ENCODE data around the gene MRGPRE.

Gene MRGPRE

DNA sequence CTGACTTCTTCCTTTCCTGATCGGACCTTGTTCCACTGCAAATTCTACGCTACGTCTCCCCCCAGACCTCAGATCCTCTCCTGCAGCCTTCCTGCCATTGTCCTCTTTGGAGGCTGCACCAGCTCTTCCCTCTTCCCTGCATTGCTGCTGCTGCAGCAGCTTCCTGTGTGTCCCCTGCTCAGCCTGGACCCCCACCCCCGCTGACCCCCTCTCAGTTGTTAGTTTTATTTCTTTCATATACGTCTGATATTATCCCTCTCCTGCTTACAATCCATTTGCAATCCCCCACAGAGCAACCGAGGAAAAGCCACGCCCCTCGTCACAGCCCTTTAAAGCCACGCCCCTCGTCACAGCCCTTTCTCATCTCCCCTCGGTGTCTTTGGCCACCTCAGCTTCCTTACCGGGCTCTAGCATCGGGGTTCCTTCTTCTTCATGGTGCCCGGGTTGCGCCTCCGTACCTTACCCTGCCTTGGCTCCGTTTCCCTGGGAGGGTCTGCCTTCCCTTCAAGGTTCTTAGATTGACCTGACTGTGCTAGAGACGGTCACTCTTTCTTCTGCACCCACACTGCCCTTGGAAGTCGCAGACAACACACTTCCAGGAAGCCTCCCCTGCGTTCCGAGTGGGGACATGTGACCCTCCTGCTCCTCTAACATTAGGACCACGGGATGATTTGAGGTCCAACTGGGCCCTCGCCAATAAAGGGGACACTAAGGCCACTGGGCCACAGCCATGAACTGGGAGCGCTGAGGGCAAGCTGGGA, 18.4 kb downstream of the MRGPRE start:
- Histone ChIP-seq H3K9me3 (ENCODE audit: control insufficient read depth, low read length) (no peaks in the 10 kb centered on the region), H3K4me1 (ENCODE audit: control insufficient read depth, insufficient read depth, low read length, poor library complexity, severe bottlenecking) (no peaks in the 10 kb centered on the region), H3K27me3 (replicated peaks; ENCODE audit: control insufficient read depth, insufficient read depth, low read length, poor library complexity, severe bottlenecking) (no peaks in the 10 kb centered on the region), H3K4me3 (ENCODE audit: insufficient read depth, low read depth, low read length, poor library complexity, severe bottlenecking) (no peak overlapping the region), H3K27ac (ENCODE audit: insufficient read depth, low read length, poor library complexity, severe bottlenecking) (no peak overlapping the region), H3K36me3 (ENCODE audit: control insufficient read depth, insufficient read depth, low read length) (no peaks in the 10 kb centered on the region)
- no peak for DNase-seq

DNA sequence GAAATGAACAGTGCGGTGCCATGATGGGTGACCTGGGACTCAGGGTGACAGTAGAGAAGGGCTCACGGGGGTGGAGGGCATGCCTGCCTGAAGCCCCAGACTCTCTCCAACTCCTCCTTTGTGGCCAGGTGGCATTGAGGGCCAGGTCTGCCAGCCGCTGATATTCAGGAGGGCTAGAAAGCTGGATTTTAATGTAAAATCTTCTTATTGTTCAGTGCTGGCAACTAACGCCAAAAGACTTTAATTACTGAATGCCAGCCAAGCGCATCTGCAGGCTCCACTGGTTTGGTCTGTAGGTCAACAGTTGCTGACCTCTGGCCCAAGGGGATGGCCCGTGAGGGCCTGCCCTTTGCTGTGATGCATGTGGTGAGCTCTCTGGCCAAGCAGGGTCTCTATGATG, 23.9 kb downstream of the MRGPRE start:
- H3K27me3 ChIP-seq (replicated peaks; ENCODE audit: control insufficient read depth, insufficient read depth, low read length, poor library complexity, severe bottlenecking), result no peaks in the 10 kb centered on the region
- no peaks in the 10 kb centered on the region for H3K36me3 ChIP-seq (ENCODE audit: control insufficient read depth, insufficient read depth, low read length)

DNA sequence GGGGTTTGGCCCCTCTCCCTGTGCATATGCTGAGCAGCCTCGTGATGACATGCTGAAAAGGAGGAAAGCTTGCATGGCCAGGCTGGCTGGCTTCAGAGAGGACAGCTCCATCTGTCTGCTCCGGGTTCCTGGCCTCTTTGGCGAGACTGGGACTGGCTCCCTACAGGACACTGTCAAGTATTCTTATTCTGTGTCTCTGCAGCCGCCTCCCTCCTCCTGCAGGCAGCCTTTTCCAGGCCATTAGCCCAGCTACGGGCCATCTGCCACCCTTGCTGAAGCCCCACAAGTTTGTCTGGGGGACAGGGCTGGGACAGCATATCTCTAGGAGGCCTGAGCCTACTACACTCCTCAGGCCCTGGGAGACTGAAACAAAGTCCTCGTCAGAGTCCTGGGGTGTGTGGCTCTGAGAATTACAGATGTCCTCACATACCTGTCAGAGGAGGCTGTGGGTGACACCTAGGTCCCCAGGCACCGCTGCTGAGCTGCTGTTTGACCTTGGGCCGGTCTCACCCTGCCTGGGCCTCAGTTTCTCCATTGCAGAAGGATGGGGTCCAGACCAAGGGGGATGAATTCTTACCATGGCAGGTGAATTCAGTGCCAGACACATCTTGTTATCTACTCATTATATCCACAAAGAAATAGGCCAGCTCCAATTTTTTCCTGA, 24.6 kb downstream of the MRGPRE start:
- no peak for DNase-seq
- no peak overlapping the region for H3K27ac ChIP-seq (ENCODE audit: insufficient read depth, low read length, poor library complexity, severe bottlenecking)
- no peaks in the 10 kb centered on the region for H3K36me3 ChIP-seq (ENCODE audit: control insufficient read depth, insufficient read depth, low read length)
- no peaks in the 10 kb centered on the region for H3K9me3 ChIP-seq (ENCODE audit: control insufficient read depth, low read length)
- H3K27me3 ChIP-seq (replicated peaks; ENCODE audit: control insufficient read depth, insufficient read depth, low read length, poor library complexity, severe bottlenecking), result no peaks in the 10 kb centered on the region
- H3K4me1 ChIP-seq (ENCODE audit: control insufficient read depth, insufficient read depth, low read length, poor library complexity, severe bottlenecking), result no peaks in the 10 kb centered on the region
- H3K4me3 ChIP-seq (ENCODE audit: insufficient read depth, low read depth, low read length, poor library complexity, severe bottlenecking), result no peak overlapping the region

More for the DNA sequence above, 23.9 kb downstream of the MRGPRE start:
- H3K9me3 ChIP-seq (ENCODE audit: control insufficient read depth, low read length), result no peaks in the 10 kb centered on the region
- H3K27ac ChIP-seq (ENCODE audit: insufficient read depth, low read length, poor library complexity, severe bottlenecking), result no peak overlapping the region
- DNase-seq, result no peak
- no peak overlapping the region for H3K4me3 ChIP-seq (ENCODE audit: insufficient read depth, low read depth, low read length, poor library complexity, severe bottlenecking)
- H3K4me1 ChIP-seq (ENCODE audit: control insufficient read depth, insufficient read depth, low read length, poor library complexity, severe bottlenecking), result no peaks in the 10 kb centered on the region

DNA sequence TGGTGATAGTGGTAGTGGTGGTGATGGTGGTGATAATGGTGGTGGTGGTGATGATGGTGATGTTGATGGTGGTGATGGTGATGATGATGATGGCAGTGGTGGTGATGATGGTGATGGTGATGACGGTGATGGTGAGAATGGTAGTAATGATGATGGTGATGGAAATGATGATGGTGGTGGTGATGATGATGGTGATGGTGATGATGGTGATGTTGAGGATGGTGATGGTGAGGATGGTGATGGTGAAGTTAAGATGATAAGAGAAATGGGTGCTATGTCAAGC, 25.4 kb downstream of the MRGPRE start:
- H3K27me3 ChIP-seq (replicated peaks; ENCODE audit: control insufficient read depth, insufficient read depth, low read length, poor library complexity, severe bottlenecking), result no peaks in the 10 kb centered on the region
- no peak for DNase-seq
- no peaks in the 10 kb centered on the region for H3K36me3 ChIP-seq (ENCODE audit: control insufficient read depth, insufficient read depth, low read length)
- no peaks in the 10 kb centered on the region for H3K4me1 ChIP-seq (ENCODE audit: control insufficient read depth, insufficient read depth, low read length, poor library complexity, severe bottlenecking)
- no peak overlapping the region for H3K4me3 ChIP-seq (ENCODE audit: insufficient read depth, low read depth, low read length, poor library complexity, severe bottlenecking)
- H3K9me3 ChIP-seq (ENCODE audit: control insufficient read depth, low read length), result no peaks in the 10 kb centered on the region
- no peak overlapping the region for H3K27ac ChIP-seq (ENCODE audit: insufficient read depth, low read length, poor library complexity, severe bottlenecking)

DNA sequence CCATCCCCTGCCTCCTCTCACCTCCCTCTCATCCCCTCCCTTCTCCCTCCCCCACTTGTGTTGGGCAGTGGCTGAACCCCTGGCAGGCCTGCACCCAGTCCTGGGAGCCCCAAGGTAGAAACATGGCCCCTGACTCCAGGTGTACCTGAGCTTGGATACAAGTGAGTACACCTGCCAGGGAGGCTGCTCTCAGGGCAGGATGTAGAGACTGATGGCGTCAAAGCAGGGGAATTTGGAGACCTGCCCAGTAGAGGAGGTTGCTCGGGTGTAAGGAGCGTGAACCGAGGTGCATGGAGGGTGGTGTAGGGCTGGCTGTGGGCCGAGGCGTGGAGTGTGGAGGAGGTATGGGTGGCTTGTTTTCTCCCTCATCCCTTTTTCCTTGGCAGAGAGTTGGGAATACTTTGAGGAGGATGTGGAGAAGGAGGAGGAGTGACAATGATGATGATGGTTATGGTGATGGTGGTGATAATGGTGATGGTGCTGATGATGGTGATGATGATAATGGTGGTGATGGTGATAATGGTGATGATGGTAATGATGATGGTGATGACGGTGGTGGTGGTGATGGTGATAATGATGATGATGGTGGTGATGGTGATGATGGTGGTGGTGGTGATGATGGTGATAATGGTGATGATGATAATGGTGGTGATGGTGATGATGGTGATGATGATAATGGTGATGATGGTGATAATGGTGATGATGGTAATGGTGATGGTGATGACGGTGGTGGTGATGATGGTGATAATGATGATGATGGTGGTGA, 25.9 kb downstream of the MRGPRE start:
- no peak overlapping the region for H3K27ac ChIP-seq (ENCODE audit: insufficient read depth, low read length, poor library complexity, severe bottlenecking)
- no peak overlapping the region for H3K4me3 ChIP-seq (ENCODE audit: insufficient read depth, low read depth, low read length, poor library complexity, severe bottlenecking)
- no peaks in the 10 kb centered on the region for H3K4me1 ChIP-seq (ENCODE audit: control insufficient read depth, insufficient read depth, low read length, poor library complexity, severe bottlenecking)
- no peaks in the 10 kb centered on the region for H3K36me3 ChIP-seq (ENCODE audit: control insufficient read depth, insufficient read depth, low read length)
- H3K27me3 ChIP-seq (replicated peaks; ENCODE audit: control insufficient read depth, insufficient read depth, low read length, poor library complexity, severe bottlenecking), result no peaks in the 10 kb centered on the region
- H3K9me3 ChIP-seq (ENCODE audit: control insufficient read depth, low read length), result no peaks in the 10 kb centered on the region
- no peak for DNase-seq

DNA sequence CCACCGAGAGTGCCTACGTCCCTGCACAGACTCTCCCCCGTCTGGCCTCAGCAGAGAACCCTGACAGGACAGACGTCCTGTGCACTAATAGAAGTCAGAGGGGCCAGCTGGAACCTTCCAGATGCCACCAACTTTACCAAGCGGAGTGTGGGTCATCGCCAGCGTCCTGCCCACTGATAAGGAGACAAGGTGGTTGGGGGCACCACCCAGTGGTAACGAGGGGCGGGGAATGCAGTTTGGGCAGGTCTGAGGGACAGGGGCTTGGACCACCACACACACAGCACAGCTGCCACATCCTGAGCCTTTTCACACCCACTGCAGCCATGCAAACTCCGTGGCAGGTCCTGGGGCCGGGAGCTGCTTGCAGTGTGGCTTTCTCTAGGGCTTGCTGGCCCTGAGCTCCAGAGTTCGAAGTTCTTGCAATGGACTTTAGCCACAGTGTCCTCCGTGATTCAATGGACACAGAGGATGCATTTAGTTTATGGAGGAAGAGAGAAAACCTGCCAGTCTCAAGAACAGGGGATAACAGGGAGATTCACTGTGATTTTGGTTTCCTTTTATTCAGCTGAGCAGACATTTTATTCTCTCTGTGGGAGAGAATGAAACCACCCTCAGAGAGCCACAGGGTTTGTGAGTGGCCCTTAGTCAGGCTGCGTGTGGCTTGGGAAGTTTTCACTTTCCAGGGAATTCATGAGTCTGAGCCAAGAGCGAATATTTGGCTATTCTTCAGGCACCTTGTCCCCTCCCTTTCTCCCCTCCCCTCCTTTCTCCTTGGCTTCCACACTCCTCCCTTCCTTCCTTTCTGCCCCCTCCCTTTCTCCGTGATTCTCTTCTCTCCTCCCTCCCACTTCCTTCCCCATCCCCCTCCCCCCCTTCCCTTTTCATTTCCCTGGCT, 26.7 kb downstream of the MRGPRE start:
- H3K4me1 ChIP-seq (ENCODE audit: control insufficient read depth, insufficient read depth, low read length, poor library complexity, severe bottlenecking), result no peaks in the 10 kb centered on the region
- no peak for DNase-seq
- H3K27me3 ChIP-seq (replicated peaks; ENCODE audit: control insufficient read depth, insufficient read depth, low read length, poor library complexity, severe bottlenecking), result no peaks in the 10 kb centered on the region
- H3K4me3 ChIP-seq (ENCODE audit: insufficient read depth, low read depth, low read length, poor library complexity, severe bottlenecking), result no peak overlapping the region
- no peaks in the 10 kb centered on the region for H3K36me3 ChIP-seq (ENCODE audit: control insufficient read depth, insufficient read depth, low read length)
- H3K27ac ChIP-seq (ENCODE audit: insufficient read depth, low read length, poor library complexity, severe bottlenecking), result no peak overlapping the region
- H3K9me3 ChIP-seq (ENCODE audit: control insufficient read depth, low read length), result no peaks in the 10 kb centered on the region

DNA sequence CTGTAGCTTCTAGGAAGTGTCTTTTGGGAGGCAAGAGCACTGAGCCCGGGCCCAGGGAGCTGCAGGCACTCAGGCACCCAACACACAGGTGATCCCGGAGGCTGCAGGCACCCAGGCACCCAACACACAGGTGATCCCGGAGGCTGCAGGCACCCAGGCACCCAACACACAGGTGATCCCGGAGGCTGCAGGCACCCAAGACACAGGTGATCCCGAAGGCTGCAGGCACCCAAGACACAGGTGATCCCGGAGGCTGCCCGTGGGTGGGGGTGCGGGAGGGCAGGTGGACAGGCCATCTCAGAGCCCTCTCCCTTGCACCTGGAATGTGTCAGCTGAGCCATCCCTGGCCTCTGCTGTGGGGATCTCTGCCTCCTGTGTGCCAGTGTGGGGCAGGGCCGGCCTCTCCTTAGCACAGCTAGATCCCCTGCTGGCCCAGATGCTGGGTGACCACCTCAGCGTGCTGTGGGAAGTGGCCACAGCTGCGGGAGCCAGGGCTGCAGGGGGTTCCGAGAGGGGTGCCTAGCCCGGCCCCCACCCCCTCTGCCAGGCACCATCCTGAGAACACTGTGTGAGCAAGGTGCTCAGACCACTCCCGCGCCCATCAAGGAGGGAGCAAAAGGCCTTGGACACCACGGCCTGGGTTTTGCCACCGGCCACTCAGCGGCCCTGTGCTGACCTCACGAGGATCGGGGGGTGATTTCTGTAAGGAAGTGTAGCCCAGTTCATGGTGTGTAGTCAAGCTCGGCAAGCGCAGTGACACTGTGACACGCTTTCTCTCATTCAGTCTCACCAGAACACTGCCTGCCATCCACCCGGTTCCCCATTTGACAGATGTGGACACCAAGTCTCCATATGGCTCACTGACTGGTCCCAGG, 27.8 kb downstream of the MRGPRE start:
- Histone ChIP-seq H3K27me3 (replicated peaks; ENCODE audit: control insufficient read depth, insufficient read depth, low read length, poor library complexity, severe bottlenecking) (no peaks in the 10 kb centered on the region), H3K4me3 (ENCODE audit: insufficient read depth, low read depth, low read length, poor library complexity, severe bottlenecking) (no peak overlapping the region), H3K9me3 (ENCODE audit: control insufficient read depth, low read length) (no peaks in the 10 kb centered on the region), H3K4me1 (ENCODE audit: control insufficient read depth, insufficient read depth, low read length, poor library complexity, severe bottlenecking) (no peaks in the 10 kb centered on the region), H3K27ac (ENCODE audit: insufficient read depth, low read length, poor library complexity, severe bottlenecking) (no peak overlapping the region), H3K36me3 (ENCODE audit: control insufficient read depth, insufficient read depth, low read length) (no peaks in the 10 kb centered on the region)
- DNase-seq, result no peak

DNA sequence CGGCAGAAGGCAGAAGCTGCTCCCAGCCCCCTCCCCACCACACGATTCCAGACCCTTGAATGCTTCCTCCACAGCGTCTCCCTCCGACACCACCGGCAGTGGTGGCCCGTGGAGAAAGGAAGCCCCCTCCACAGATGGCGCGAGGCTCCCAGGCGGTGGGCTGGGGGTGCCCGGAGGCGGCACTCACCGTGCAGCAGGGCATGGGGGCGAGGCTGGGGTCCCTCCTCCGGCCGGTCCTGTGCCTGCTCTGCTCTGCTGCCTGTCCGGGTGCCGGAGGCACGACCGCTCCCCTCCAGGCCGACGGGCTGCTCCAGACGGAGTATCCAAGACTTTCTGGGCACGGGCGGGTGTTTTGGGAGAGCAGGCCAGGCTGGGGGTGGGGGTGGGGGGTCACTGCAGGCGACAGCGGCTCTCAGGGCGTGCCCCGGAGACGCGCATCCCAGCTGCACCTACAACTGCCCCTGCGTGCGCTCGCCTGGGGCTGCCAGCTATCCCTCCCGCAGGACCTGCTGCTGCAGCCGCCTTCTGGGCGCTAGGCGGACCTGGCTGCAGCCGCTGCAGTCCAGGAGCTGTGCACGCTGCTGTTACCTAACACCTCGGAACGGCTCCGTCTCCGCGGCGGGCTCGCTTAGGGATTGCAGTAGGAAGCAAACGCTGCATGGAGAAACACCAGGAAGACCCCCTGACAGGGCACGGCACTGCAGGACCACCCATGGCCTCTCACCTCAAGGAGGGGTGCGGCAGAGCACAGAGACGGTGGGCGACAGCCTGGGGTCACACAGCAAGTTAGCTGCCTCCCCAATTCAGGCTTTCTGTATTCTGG, 28.8 kb downstream of the MRGPRE start:
- H3K9me3 ChIP-seq (ENCODE audit: control insufficient read depth, low read length), result no peaks in the 10 kb centered on the region
- H3K4me1 ChIP-seq (ENCODE audit: control insufficient read depth, insufficient read depth, low read length, poor library complexity, severe bottlenecking), result no peaks in the 10 kb centered on the region
- H3K4me3 ChIP-seq (ENCODE audit: insufficient read depth, low read depth, low read length, poor library complexity, severe bottlenecking), result no peak overlapping the region
- no peak for DNase-seq
- H3K27me3 ChIP-seq (replicated peaks; ENCODE audit: control insufficient read depth, insufficient read depth, low read length, poor library complexity, severe bottlenecking), result no peaks in the 10 kb centered on the region
- no peaks in the 10 kb centered on the region for H3K36me3 ChIP-seq (ENCODE audit: control insufficient read depth, insufficient read depth, low read length)
- no peak overlapping the region for H3K27ac ChIP-seq (ENCODE audit: insufficient read depth, low read length, poor library complexity, severe bottlenecking)

All from effector memory CD4-positive, alpha-beta T cell (primary cell).